ENCODE data around the gene PRRC2B. TPM values are rescaled to one million over a fixed set of nuclear protein-coding genes. Genes with fewer than 3 reads are reported as not detected.

PRRC2B gene
- total and polyA plus RNA-seq, 2 of the 13 experiments (the other 11 are each of a cell fraction or from before 2014, with no cell fraction given), result 20.8 to 37.4 TPM

DNA sequence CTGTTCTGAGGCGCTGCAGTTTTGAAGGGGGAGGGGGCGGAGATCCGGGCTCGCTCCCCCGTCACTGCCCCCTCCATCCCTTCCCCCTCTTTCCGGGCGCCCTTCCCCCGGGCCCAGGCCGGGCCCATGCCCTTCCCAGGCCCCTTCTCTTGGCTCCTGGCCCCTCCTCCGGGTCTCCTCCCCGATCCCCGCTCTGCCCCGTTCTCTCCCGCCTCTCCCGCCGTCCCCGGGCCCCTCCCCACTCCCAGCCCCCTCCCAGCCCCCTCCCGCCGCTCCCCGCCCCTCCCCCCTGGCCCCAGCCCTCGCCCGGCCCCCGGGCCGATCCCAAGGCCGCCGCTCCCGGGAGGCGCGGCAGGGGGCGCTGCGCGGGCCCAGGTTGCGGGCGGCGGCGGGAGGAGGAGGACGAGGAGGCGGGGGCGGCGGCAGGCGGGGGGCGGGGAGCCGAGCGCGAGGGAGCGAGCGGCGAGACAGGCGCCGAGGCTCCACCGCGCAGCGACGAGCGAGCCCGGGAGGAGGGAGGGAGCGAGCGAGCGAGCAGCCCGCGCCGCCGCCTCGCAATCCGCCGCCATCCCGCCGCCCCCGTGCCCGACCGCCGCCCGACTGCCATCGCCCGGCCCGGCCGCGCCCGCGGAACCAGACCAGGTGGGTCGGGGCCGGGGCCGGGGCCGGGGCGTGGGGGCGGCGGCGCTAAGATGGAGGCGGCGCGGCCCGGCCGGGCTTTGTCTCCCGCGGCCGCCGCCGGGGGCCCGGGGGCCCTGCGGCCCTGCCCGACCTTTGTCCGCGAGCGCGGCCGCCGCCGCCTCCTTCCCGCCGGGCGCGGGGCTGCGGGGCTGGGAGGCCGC lies at the start of gene PRRC2B (continued):
- TF ChIP-seq, protein P1, sequence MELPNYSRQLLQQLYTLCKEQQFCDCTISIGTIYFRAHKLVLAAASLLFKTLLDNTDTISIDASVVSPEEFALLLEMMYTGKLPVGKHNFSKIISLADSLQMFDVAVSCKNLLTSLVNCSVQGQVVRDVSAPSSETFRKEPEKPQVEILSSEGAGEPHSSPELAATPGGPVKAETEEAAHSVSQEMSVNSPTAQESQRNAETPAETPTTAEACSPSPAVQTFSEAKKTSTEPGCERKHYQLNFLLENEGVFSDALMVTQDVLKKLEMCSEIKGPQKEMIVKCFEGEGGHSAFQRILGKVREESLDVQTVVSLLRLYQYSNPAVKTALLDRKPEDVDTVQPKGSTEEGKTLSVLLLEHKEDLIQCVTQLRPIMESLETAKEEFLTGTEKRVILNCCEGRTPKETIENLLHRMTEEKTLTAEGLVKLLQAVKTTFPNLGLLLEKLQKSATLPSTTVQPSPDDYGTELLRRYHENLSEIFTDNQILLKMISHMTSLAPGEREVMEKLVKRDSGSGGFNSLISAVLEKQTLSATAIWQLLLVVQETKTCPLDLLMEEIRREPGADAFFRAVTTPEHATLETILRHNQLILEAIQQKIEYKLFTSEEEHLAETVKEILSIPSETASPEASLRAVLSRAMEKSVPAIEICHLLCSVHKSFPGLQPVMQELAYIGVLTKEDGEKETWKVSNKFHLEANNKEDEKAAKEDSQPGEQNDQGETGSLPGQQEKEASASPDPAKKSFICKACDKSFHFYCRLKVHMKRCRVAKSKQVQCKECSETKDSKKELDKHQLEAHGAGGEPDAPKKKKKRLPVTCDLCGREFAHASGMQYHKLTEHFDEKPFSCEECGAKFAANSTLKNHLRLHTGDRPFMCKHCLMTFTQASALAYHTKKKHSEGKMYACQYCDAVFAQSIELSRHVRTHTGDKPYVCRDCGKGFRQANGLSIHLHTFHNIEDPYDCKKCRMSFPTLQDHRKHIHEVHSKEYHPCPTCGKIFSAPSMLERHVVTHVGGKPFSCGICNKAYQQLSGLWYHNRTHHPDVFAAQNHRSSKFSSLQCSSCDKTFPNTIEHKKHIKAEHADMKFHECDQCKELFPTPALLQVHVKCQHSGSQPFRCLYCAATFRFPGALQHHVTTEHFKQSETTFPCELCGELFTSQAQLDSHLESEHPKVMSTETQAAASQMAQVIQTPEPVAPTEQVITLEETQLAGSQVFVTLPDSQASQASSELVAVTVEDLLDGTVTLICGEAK (IDR thresholded peaks at IDR 0.05), result no peak
- TF ChIP-seq, protein P1 (CRISPR knock-in tag; IDR thresholded peaks at IDR 0.05), result no peak
- TF ChIP-seq, protein P2, sequence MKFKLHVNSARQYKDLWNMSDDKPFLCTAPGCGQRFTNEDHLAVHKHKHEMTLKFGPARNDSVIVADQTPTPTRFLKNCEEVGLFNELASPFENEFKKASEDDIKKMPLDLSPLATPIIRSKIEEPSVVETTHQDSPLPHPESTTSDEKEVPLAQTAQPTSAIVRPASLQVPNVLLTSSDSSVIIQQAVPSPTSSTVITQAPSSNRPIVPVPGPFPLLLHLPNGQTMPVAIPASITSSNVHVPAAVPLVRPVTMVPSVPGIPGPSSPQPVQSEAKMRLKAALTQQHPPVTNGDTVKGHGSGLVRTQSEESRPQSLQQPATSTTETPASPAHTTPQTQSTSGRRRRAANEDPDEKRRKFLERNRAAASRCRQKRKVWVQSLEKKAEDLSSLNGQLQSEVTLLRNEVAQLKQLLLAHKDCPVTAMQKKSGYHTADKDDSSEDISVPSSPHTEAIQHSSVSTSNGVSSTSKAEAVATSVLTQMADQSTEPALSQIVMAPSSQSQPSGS (CRISPR knock-in tag; IDR thresholded peaks at IDR 0.05), result no peak
- TF ChIP-seq STAG1 (CRISPR knock-in tag; IDR thresholded peaks at IDR 0.05), result peak; percentile 15; the same call in 1 of the 2 replicates
- no peak for TF ChIP-seq ZNF841 (CRISPR knock-in tag; IDR thresholded peaks at IDR 0.05; ENCODE audit: borderline replicate concordance)
- no peak for TF ChIP-seq STAT5B (CRISPR knock-in tag; IDR thresholded peaks at IDR 0.05)
- TF ChIP-seq ZNF264 (CRISPR knock-in tag; IDR thresholded peaks at IDR 0.05), result no peak
- TF ChIP-seq ZNF263 (CRISPR knock-in tag; IDR thresholded peaks at IDR 0.05), result 0 out of 2 replicates have a peak, but pooled peaks have one; percentile 23
- peak; percentile 81; the same call in 1 of the 2 replicates for TF ChIP-seq ZFP82 (CRISPR knock-in tag; IDR thresholded peaks at IDR 0.05; ENCODE audit: borderline replicate concordance)
- TF ChIP-seq ZNF883 (CRISPR knock-in tag; IDR thresholded peaks at IDR 0.05; ENCODE audit: not compliant biosample characterization), result no peak
- TF ChIP-seq, protein P3, sequence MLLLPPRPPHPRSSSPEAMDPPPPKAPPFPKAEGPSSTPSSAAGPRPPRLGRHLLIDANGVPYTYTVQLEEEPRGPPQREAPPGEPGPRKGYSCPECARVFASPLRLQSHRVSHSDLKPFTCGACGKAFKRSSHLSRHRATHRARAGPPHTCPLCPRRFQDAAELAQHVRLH (CRISPR knock-in tag; IDR thresholded peaks at IDR 0.05; ENCODE audit: borderline replicate concordance, low read depth), result no peak
- TF ChIP-seq, protein P4, sequence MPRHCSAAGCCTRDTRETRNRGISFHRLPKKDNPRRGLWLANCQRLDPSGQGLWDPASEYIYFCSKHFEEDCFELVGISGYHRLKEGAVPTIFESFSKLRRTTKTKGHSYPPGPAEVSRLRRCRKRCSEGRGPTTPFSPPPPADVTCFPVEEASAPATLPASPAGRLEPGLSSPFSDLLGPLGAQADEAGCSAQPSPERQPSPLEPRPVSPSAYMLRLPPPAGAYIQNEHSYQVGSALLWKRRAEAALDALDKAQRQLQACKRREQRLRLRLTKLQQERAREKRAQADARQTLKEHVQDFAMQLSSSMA (CRISPR knock-in tag; IDR thresholded peaks at IDR 0.05), result no peak
- TF ChIP-seq RAD21 (CRISPR knock-in tag; IDR thresholded peaks at IDR 0.05), result peak; percentile 21; the same call in 1 of the 2 replicates
- no peak for TF ChIP-seq ZNF564 (CRISPR knock-in tag; IDR thresholded peaks at IDR 0.05)
